ENCODE results near the gene SPDYE1.
"Not testable (repeated sequence)": the region's sequence is repeated elsewhere in the genome, so short reads cannot be mapped to it uniquely, and the experiment has no call there.

Gene SPDYE1

GRCh38 chr7:43997532-43997931 is at the start of gene SPDYE1:
SPDYE1 (plus strand) TSS chr7:43997897; CDS start chr7:43999950, 2,053 bp downstream.
- H3K27ac ChIP-seq, result not testable (repeated sequence)

GRCh38 chr7:43952028-43952427 is 45.7 kb upstream of the SPDYE1 start:
- no peak for TF ChIP-seq CTCF (conservative IDR thresholded peaks at IDR 0.05)
- no peak overlapping the region for H3K27ac ChIP-seq

GRCh38 chr7:43953071-43953470 is 44.6 kb upstream of the SPDYE1 start:
- no peak for TF ChIP-seq CTCF (conservative IDR thresholded peaks at IDR 0.05)
- H3K27ac ChIP-seq, result no peak overlapping the region

GRCh38 chr7:43954524-43955228 is 43.0 kb upstream of the SPDYE1 start:
- peak; percentile 90 for TF ChIP-seq CTCF (conservative IDR thresholded peaks at IDR 0.05)
- no peak overlapping the region for H3K27ac ChIP-seq

- TF ChIP-seq CTCF (conservative IDR thresholded peaks at IDR 0.05), result no peak
- H3K27ac ChIP-seq, result no peak overlapping the region
Measured at GRCh38 chr7:43956027-43956426, 41.7 kb upstream of the SPDYE1 start.

- no peak overlapping the region for H3K27ac ChIP-seq
- no peak for TF ChIP-seq CTCF (conservative IDR thresholded peaks at IDR 0.05)
Measured at GRCh38 chr7:43960933-43961332, 36.8 kb upstream of the SPDYE1 start.

- H3K27ac ChIP-seq, result not testable (repeated sequence)
Measured at GRCh38 chr7:43966392-43966791, 31.3 kb upstream of the SPDYE1 start.

GRCh38 chr7:43968172-43969040 is 29.3 kb upstream of the SPDYE1 start:
- H3K27ac ChIP-seq, result not testable (repeated sequence)

- not testable (repeated sequence) for H3K27ac ChIP-seq
Measured at GRCh38 chr7:43969586-43969985, 28.1 kb upstream of the SPDYE1 start.

GRCh38 chr7:43970698-43971097 is 27.0 kb upstream of the SPDYE1 start:
- H3K27ac ChIP-seq, result not testable (repeated sequence)

GRCh38 chr7:43974033-43974573 is 23.6 kb upstream of the SPDYE1 start:
- not testable (repeated sequence) for H3K27ac ChIP-seq

- H3K27ac ChIP-seq, result not testable (repeated sequence)
Measured at GRCh38 chr7:43974725-43975482, 22.8 kb upstream of the SPDYE1 start.
